Ascending aorta (tissue), 2 donors: ENCODE results near the gene TAS2R30. TPM values are rescaled to one million over a fixed set of nuclear protein-coding genes. Genes with fewer than 3 reads are reported as not detected.

Experiments
- DNase-seq, 2 donors: peaks; one replicate each; pipeline ENCODE4 v3.0.0-alpha.2; 2019; ENCODE audit warnings: low spot score in 2 of 2
- H3K27ac ChIP-seq, 2 donors: fragments of 200-600 bp; sonication (generic); one replicate each; pipeline ENCODE4 v1.5.1; 2016 to 2017; ENCODE audit warnings: mild to moderate bottlenecking in 1 of 2
- H3K27me3 ChIP-seq: fragments of 200-600 bp; sonication (generic); one replicate; pipeline ENCODE4 v1.5.1; 2017
- H3K36me3 ChIP-seq, 2 donors: fragments of 200-600 bp; sonication (generic); one replicate each; pipeline ENCODE4 v1.5.1; 2016
- H3K4me1 ChIP-seq, 2 donors: fragments of 200-600 bp; sonication (generic); one replicate each; pipeline ENCODE4 v1.5.1; 2016 to 2017; ENCODE audit warnings: mild to moderate bottlenecking in 1 of 2
- H3K4me3 ChIP-seq, 2 donors: fragments of 200-600 bp; sonication (generic); one replicate each; pipeline ENCODE4 v1.5.1; 2016 to 2017; ENCODE audit warnings: mild to moderate bottlenecking in 1 of 2
- H3K9me3 ChIP-seq, 2 donors: fragments of 200-600 bp; sonication (generic); one replicate each; pipeline ENCODE4 v1.5.1; 2016
- intact Hi-C: fragments of 100-400 bp; cut with DNase I; formaldehyde crosslinking; loops from one replicate; pipeline ENCODE4 v1.15.1; 2023
- total RNA-seq: library from RNA; depleted of rRNA; stranded (reverse); fragments of >200 nt; gene quantifications from one replicate; pipeline ENCODE4 v1.1.0, GENCODE V29; 2016
- TF ChIP-seq, protein P1 (sequence below), 3 experiments: fragments of 200-600 bp in 2 of 3; fragments of 450-650 bp in 1 of 3; sonication (generic) in 2 of 3; IDR thresholded peaks; one replicate each; pipeline ENCODE4 v1.5.1; 2016 to 2019; ENCODE audit warnings: antibody characterized with exemption in 3 of 3, mild to moderate bottlenecking in 1 of 3, moderate library complexity in 1 of 3

Gene TAS2R30
- total RNA-seq, 1 donor from 2014 or later = 3.6 TPM

DNA sequence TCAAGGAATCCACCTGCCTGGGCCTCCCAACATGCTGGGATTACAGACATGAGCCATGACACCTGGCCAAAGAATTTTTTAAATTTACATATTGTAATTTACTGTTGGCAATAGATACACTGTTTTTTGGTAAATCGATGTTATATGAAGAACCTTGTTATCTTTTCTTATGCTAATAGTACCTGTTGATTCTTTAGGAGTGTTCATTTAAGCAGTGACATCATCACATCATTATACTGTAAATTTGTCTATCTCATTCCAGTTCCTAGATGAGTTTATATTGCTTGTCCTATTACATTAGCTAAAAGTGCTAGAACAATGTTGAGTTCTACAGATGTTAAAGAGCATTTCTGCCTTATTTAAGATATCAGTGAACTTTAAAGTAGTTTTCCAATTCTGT is 13.0 kb upstream of the TAS2R30 start:
- Histone ChIP-seq H3K27me3 (no peaks in the 10 kb centered on the region), H3K9me3 (peaks cover 0 to 22% of the 10 kb centered on the region in 2 donors), H3K36me3 (peaks cover 0 to 5% of the 10 kb centered on the region in 2 donors), H3K4me1 (no peaks in the 10 kb centered on the region), H3K4me3 (no peak overlapping the region), H3K27ac (no peak overlapping the region)
- intact Hi-C loops = no loop called here
- DNase-seq = no peak
- TF ChIP-seq, protein P1, sequence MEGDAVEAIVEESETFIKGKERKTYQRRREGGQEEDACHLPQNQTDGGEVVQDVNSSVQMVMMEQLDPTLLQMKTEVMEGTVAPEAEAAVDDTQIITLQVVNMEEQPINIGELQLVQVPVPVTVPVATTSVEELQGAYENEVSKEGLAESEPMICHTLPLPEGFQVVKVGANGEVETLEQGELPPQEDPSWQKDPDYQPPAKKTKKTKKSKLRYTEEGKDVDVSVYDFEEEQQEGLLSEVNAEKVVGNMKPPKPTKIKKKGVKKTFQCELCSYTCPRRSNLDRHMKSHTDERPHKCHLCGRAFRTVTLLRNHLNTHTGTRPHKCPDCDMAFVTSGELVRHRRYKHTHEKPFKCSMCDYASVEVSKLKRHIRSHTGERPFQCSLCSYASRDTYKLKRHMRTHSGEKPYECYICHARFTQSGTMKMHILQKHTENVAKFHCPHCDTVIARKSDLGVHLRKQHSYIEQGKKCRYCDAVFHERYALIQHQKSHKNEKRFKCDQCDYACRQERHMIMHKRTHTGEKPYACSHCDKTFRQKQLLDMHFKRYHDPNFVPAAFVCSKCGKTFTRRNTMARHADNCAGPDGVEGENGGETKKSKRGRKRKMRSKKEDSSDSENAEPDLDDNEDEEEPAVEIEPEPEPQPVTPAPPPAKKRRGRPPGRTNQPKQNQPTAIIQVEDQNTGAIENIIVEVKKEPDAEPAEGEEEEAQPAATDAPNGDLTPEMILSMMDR (IDR thresholded peaks at IDR 0.05) = no peak

GRCh38 chr12:11144297-11144696 is 9.9 kb upstream of the TAS2R30 start:
- TF ChIP-seq, protein P1 (IDR thresholded peaks at IDR 0.05) = no peak
- no peak for DNase-seq
- Histone ChIP-seq H3K27me3 (no peaks in the 10 kb centered on the region), H3K4me1 (no peaks in the 10 kb centered on the region), H3K36me3 (no peaks in the 10 kb centered on the region), H3K4me3 (no peak overlapping the region), H3K9me3 (peaks cover 0 to 22% of the 10 kb centered on the region in 2 donors), H3K27ac (no peak overlapping the region)
- intact Hi-C loops = no loop called here

- Histone ChIP-seq H3K27ac (no peak overlapping the region), H3K9me3 (peaks cover 0 to 22% of the 10 kb centered on the region in 2 donors), H3K36me3 (no peaks in the 10 kb centered on the region), H3K4me3 (no peak overlapping the region), H3K4me1 (no peaks in the 10 kb centered on the region), H3K27me3 (no peaks in the 10 kb centered on the region)
- TF ChIP-seq, protein P1 (IDR thresholded peaks at IDR 0.05) = no peak
- no peak for DNase-seq
- intact Hi-C loops = no loop called here
Observed at GRCh38 chr12:11143352-11143751, 8.9 kb upstream of the TAS2R30 start.

- no peak for DNase-seq
- Histone ChIP-seq H3K4me3 (no peak overlapping the region), H3K27me3 (no peaks in the 10 kb centered on the region), H3K4me1 (no peaks in the 10 kb centered on the region), H3K9me3 (no peaks in the 10 kb centered on the region), H3K27ac (no peak overlapping the region), H3K36me3 (no peaks in the 10 kb centered on the region)
- TF ChIP-seq, protein P1 (IDR thresholded peaks at IDR 0.05) = no peak
- intact Hi-C loops = no loop called here
Observed at GRCh38 chr12:11136075-11136474, 1.6 kb upstream of the TAS2R30 start.

- intact Hi-C loops = no loop called here
Observed at GRCh38 chr12:11133816-11134215, 628 bp downstream of the TAS2R30 start.

More at GRCh38 chr12:11133816-11134215, 628 bp downstream of the TAS2R30 start:
- no peaks in the 10 kb centered on the region for H3K36me3 ChIP-seq
- no peaks in the 10 kb centered on the region for H3K4me1 ChIP-seq
- no peak overlapping the region for H3K27ac ChIP-seq
- TF ChIP-seq, protein P1 (IDR thresholded peaks at IDR 0.05) = no peak
- H3K9me3 ChIP-seq = no peaks in the 10 kb centered on the region
- no peak for DNase-seq
- no peak overlapping the region for H3K4me3 ChIP-seq
- no peaks in the 10 kb centered on the region for H3K27me3 ChIP-seq
